GM21619 (cell line): ENCODE measurements around the gene NTN3.

ENCODE experiments used
- ATAC-seq: cut with Tn5 transposase; IDR thresholded peaks from one replicate; pipeline ENCODE4 v1.9.1; 2021; ENCODE audit not compliant: unreplicated experiment

NTN3 gene

GRCh38 chr16:2465653-2466415 is 5.3 kb upstream of the NTN3 start:
- no peak for ATAC-seq

GRCh38 chr16:2466667-2467527 is 4.2 kb upstream of the NTN3 start:
- no peak for ATAC-seq

GRCh38 chr16:2467528-2468232 is 3.4 kb upstream of the NTN3 start:
- no peak for ATAC-seq

- no peak for ATAC-seq
Observed at GRCh38 chr16:2468233-2468724, 2.8 kb upstream of the NTN3 start.

GRCh38 chr16:2468725-2469398 is 2.2 kb upstream of the NTN3 start:
- ATAC-seq, result no peak

GRCh38 chr16:2469399-2470233 is 1.5 kb upstream of the NTN3 start:
- no peak for ATAC-seq

GRCh38 chr16:2470234-2470601 is 879 bp upstream of the NTN3 start:
- no peak for ATAC-seq

- ATAC-seq, result no peak
Observed at GRCh38 chr16:2470603-2471015, 488 bp upstream of the NTN3 start.

- no peak for ATAC-seq
Observed at GRCh38 chr16:2471653-2472487, 773 bp downstream of the NTN3 start.

- ATAC-seq, result no peak
Observed at GRCh38 chr16:2472488-2472864, 1.4 kb downstream of the NTN3 start.

- ATAC-seq, result no peak
Observed at GRCh38 chr16:2472885-2473445, 1.9 kb downstream of the NTN3 start.

- no peak for ATAC-seq
Observed at GRCh38 chr16:2473446-2473926, 2.4 kb downstream of the NTN3 start.

GRCh38 chr16:2473999-2474876 is 3.1 kb downstream of the NTN3 start:
- ATAC-seq, result no peak

- peak; percentile 52 for ATAC-seq
Observed at GRCh38 chr16:2474877-2475412, 3.8 kb downstream of the NTN3 start, which contains the start of gene TBC1D24. TSS of gene TBC1D24 (plus strand) at chr16:2475127. CDS start at chr16:2496149, 21,022 bp downstream.

- no peak for ATAC-seq
Observed at GRCh38 chr16:2475413-2476344, 4.6 kb downstream of the NTN3 start.

- no peak for ATAC-seq
Observed at GRCh38 chr16:2476345-2476720, 5.2 kb downstream of the NTN3 start.
